Stimulated activated CD8-positive, alpha-beta memory T cell treated with anti-CD3 and anti-CD28 coated beads, Interleukin-15, amount 100 ng/mL, for 24 hours (primary cell): ENCODE results near the gene ATP2A3.
"Not testable (repeated sequence)": the region's sequence is repeated elsewhere in the genome, so short reads cannot be mapped to it uniquely, and the experiment has no call there.

Experiments used
- DNase-seq: peaks from one replicate; pipeline ENCODE4 v3.0.0-alpha.2; 2020; ENCODE audit warnings: low read depth

The ATP2A3 gene

GRCh38 chr17:3991699-3992098, 27.5 kb upstream of the ATP2A3 start:
- DNase-seq = not testable (repeated sequence)

GRCh38 chr17:3990386-3991127, 26.3 kb upstream of the ATP2A3 start:
- DNase-seq = no peak

GRCh38 chr17:3989041-3989886, 25.0 kb upstream of the ATP2A3 start:
- DNase-seq = no peak

- no peak for DNase-seq
Measured at GRCh38 chr17:3988297-3989040, 24.2 kb upstream of the ATP2A3 start.

GRCh38 chr17:3986939-3987335, 22.7 kb upstream of the ATP2A3 start:
- DNase-seq = no peak

DNA sequence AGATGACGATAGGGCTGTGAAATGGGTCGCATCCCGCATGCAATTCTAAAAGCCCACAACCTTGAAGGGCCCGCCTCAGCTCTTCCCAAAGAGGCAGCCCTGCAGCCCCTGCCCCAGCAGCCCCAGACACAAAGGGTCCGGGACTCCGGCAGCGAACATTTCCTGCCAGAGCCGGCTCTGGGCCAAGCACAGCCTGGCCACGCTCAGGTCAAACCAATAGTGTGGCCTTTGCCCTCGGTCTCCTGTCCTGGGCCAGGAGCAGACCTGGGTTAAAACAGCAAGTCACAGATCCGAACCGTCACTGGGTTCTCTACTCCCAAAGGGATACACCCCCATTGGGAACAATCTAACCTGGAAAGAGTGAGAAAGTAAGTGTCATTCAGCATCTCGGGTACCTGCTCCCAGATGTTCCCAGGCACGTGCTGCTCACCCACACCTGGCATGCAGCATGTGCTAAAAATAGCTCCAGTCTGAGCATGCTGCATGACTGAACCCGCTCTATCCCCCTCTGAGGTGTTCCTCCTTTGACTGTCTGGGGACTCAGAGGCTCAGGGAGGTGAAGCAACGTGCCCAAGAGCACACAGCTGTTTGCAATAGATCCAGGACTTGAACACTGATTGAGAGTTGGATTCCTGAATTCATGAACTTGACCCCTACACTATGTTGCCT, 22.2 kb upstream of the ATP2A3 start:
- no peak for DNase-seq

DNA sequence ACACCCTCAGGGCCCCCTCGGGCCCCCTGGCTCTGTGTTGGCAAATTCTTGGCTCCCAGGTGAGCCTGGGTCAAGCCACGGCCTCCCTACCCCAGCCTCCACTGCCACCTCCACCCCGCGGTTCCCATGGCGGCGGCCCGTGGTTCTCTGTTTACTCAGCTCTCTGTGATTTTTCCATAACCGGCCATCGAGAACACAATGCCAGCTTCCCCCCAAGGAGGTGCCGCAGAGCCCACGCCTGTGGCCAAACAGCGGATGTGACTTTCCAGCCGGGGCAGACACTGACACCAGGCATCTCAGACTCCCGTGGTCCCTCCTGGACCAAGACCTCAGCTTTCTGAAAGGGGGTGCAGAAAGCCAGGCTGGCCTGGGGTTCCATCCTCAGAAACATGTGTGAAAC, 21.6 kb upstream of the ATP2A3 start:
- no peak for DNase-seq

GRCh38 chr17:3983606-3984484, 19.6 kb upstream of the ATP2A3 start:
- no peak for DNase-seq

- no peak for DNase-seq
Measured at GRCh38 chr17:3982541-3983017, 18.3 kb upstream of the ATP2A3 start.

- no peak for DNase-seq
Measured at GRCh38 chr17:3982113-3982512, 17.9 kb upstream of the ATP2A3 start.

- no peak for DNase-seq
Measured at GRCh38 chr17:3981455-3981854, 17.2 kb upstream of the ATP2A3 start.

- no peak for DNase-seq
Measured at GRCh38 chr17:3980381-3981014, 16.3 kb upstream of the ATP2A3 start.

GRCh38 chr17:3979290-3979611, 15.0 kb upstream of the ATP2A3 start:
- DNase-seq = no peak

DNA sequence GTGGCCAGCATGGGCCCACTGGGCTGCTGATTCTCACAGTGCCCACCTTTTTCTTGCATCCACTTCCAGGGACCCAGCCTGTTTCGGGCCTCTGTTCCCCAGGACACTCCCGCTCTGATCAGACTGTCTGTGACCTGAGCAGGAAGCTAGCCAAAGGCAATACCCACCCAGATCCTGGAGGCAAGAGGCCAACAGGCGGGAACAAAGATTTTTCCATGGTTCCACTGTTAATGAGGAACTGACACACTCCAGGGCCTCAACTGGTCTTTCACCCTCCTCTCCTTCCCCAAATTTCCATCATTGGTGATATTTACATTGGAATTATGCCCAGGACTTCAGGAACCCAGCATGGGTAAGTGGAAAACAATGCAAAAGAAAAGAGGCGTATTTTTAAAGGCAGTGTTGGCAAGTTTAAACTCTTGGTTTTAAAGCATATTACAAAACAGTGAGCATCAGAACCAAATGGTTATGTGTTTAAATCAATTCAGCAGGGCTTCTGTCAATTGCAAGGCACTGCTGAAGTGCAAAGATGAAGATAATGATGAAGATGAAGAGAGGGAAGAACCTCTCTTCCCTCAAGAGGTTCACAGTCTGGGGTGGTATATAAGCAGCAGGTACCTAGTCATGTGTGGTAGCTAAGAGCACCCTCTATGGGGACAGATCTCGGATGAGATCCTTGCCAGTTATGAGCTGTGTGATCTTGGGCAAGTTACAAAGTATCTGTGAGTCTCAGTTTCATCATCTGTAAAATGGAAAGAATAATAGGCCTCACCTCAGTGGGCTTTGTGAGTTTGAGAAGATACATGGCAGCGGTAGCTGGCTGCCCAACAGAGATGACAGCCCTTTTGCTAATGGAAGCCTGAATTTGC, 14.4 kb upstream of the ATP2A3 start:
- DNase-seq = no peak

DNA sequence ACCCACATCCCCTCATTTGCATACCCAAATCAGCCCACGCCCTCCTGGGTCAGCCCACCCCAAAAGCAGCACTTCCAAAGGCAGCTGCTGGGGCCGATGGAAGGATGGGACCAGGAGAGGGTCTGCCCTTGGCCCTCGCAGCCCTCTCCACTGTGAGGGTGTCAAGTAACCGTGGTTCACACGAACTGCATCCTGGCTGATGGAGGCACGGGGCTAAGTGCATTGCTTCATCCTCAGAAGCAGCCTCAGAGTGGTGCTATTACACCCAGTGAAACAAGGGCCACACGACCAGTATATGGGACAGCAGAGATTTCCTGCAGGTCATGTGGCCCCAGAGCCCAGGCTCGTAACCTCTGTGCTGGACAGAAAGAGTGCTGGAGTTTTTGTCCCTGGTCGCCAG, 13.2 kb upstream of the ATP2A3 start:
- no peak for DNase-seq

DNA sequence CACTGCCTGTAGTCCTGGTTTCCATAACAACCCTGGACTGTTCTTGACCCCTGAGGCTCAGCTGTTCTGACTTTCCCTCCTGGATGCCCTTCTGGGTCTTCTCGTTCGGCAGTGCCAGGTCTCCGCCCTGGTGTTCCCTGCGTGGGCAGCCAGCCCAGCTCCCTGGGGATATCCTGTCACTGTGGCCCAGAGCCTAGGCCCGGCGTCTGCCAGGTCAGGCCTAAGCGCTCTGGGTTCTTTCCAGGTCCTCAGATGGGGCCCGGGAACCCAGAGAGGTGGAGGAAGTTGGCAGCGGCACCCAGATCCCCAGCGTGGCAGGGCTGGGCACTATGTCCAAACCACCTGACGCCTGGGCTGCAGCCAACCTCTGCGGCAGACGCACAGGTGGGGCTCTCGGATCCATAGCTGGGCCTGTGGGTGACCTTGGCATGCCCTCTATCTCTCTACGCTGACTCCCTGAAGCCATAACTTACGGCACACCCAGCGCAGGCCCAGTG, 12.5 kb upstream of the ATP2A3 start:
- DNase-seq = no peak

- no peak for DNase-seq
Measured at GRCh38 chr17:3974980-3975379, 10.7 kb upstream of the ATP2A3 start.

DNA sequence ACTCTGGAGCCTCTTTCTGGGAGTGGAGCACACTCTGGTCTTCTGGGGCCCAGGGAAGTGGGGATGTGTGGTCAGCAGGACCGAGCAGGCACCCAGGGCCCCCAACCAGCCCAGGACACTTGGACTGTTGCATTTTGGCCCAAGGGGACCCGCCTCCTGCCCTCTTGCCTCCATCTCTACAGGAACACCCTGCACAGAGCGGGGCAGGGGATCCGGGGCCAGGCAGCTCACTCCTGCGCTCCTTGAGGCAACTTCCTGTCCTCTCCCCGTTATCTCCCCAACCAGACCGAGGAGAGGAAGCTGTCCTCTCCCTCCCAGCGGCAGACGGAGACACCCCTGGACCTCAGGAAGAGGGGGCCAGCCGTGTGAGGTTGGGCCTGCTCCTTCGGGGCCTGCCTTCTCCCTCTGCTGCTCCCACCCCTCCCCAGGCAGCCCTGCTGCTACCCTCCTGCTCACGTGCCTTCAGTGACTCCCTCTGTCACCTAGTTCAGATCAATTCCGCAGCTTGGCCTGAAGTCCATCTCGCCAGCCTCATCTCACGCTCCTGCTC, 10.0 kb upstream of the ATP2A3 start:
- DNase-seq = no peak

GRCh38 chr17:3973495-3974137, 9.4 kb upstream of the ATP2A3 start:
- DNase-seq = no peak
